ENCODE results near the gene UVRAG.

UVRAG gene

DNA sequence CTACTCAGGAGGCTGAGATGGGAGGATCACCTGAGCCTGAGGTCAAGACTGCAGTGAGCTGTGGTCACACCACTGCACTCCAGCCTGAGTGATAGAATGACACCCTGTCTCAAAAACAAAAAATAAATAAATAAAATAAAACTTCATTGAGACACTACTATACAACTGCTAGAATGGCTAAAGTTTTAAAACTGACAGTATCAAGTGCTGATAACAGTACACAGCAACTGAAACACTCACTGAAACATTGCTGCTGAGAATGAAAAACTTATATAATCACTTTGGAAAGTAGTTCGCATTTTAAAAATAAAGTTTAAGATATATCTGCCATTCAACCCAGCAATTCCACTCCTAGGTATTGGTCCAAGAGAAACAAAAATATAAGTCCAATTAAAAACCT lies 290.6 kb downstream of the UVRAG start:
- Histone ChIP-seq H3K4me1 (ENCODE audit: control insufficient read depth, low read depth, low read length) (no peaks in the 10 kb centered on the region), H3K79me1 (ENCODE audit: low read length) (no peaks in the 10 kb centered on the region), H3K18ac (ENCODE audit: low read length) (no peak overlapping the region), H3K9ac (ENCODE audit: low read length) (no peak overlapping the region), H3K4ac (ENCODE audit: low read depth, low read length) (no peak overlapping the region), H3K4me3 (ENCODE audit: low read length) (no peak overlapping the region), H2BK5ac (ENCODE audit: low read length) (no peak overlapping the region), H3K79me2 (ENCODE audit: control insufficient read depth, insufficient read depth, low read length) (no peaks in the 10 kb centered on the region), H3K23ac (ENCODE audit: low read length) (no peak overlapping the region), H4K8ac (ENCODE audit: low read depth, low read length) (no peak overlapping the region), H3K27me3 (ENCODE audit: insufficient read depth, low read length, poor library complexity) (no peaks in the 10 kb centered on the region), H2BK120ac (ENCODE audit: low read depth, low read length) (no peak overlapping the region), H3K27ac (ENCODE audit: low read depth, low read length) (no peak overlapping the region), H4K5ac (ENCODE audit: low read length) (no peak overlapping the region), H3K56ac (ENCODE audit: low read length) (no peak overlapping the region), H2AK5ac (ENCODE audit: low read length) (no peak overlapping the region), H3K36me3 (ENCODE audit: control insufficient read depth, insufficient read depth, low read length) (no peaks in the 10 kb centered on the region), H3K4me2 (ENCODE audit: low read length) (no peak overlapping the region), H2BK15ac (replicated peaks; ENCODE audit: low read depth) (no peak overlapping the region)
- no CpG with 5 or more reads among the region's 1 CpG for WGBS (ENCODE audit: extremely low coverage, insufficient coverage, low lambda C conversion rate)
- no peak for DNase-seq

DNA sequence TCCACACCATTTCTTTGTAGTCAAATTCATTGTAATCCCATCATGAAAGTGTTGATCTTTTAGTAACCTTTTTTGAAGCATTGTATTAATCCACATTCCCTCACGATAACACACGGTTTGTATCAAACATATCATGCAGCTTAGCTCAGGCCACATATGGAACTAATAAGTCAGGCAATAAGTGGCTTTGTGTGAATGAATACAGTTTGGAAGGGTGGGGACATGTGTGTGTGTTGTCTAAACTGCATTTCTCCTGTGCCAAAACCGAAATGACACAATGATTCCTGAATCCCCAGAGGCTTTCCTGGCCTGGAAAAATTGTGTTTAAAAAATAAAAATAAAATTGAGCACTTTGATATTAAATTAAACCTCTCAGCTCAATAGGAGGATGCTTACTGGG lies 293.0 kb downstream of the UVRAG start:
- Histone ChIP-seq H2BK5ac (ENCODE audit: low read length) (no peak overlapping the region), H3K9ac (ENCODE audit: low read length) (no peak overlapping the region), H2AK5ac (ENCODE audit: low read length) (no peak overlapping the region), H3K79me1 (ENCODE audit: low read length) (no peaks in the 10 kb centered on the region), H3K18ac (ENCODE audit: low read length) (no peak overlapping the region), H4K8ac (ENCODE audit: low read depth, low read length) (no peak overlapping the region), H4K5ac (ENCODE audit: low read length) (no peak overlapping the region), H3K4me1 (ENCODE audit: control insufficient read depth, low read depth, low read length) (peaks cover 1% of the 10 kb centered on the region), H3K4me3 (ENCODE audit: low read length) (no peak overlapping the region), H2BK15ac (replicated peaks; ENCODE audit: low read depth) (no peak overlapping the region), H3K4ac (ENCODE audit: low read depth, low read length) (no peak overlapping the region), H3K27ac (ENCODE audit: low read depth, low read length) (no peak overlapping the region), H3K4me2 (ENCODE audit: low read length) (no peak overlapping the region), H3K27me3 (ENCODE audit: insufficient read depth, low read length, poor library complexity) (no peaks in the 10 kb centered on the region), H2BK120ac (ENCODE audit: low read depth, low read length) (no peak overlapping the region), H3K79me2 (ENCODE audit: control insufficient read depth, insufficient read depth, low read length) (no peaks in the 10 kb centered on the region), H3K36me3 (ENCODE audit: control insufficient read depth, insufficient read depth, low read length) (no peaks in the 10 kb centered on the region), H3K56ac (ENCODE audit: low read length) (no peak overlapping the region), H3K23ac (ENCODE audit: low read length) (no peak overlapping the region)
- no peak for DNase-seq
- WGBS (ENCODE audit: extremely low coverage, insufficient coverage, low lambda C conversion rate) = no CpG with 5 or more reads among the region's 3 CpGs

GRCh38 chr11:76114238-76114637 lies 299.2 kb downstream of the UVRAG start:
- H3K23ac ChIP-seq (ENCODE audit: low read length) = no peak overlapping the region
- no peak overlapping the region for H3K27ac ChIP-seq (ENCODE audit: low read depth, low read length)
- H4K5ac ChIP-seq (ENCODE audit: low read length) = no peak overlapping the region
- H3K79me2 ChIP-seq (ENCODE audit: control insufficient read depth, insufficient read depth, low read length) = no peaks in the 10 kb centered on the region
- H3K4me1 ChIP-seq (ENCODE audit: control insufficient read depth, low read depth, low read length) = peaks cover 1% of the 10 kb centered on the region
- H2AK5ac ChIP-seq (ENCODE audit: low read length) = no peak overlapping the region
- H3K18ac ChIP-seq (ENCODE audit: low read length) = no peak overlapping the region
- no peak overlapping the region for H2BK15ac ChIP-seq (replicated peaks; ENCODE audit: low read depth)
- no peak overlapping the region for H4K8ac ChIP-seq (ENCODE audit: low read depth, low read length)
- no peak overlapping the region for H2BK5ac ChIP-seq (ENCODE audit: low read length)
- H3K4me3 ChIP-seq (ENCODE audit: low read length) = no peak overlapping the region
- H3K4me2 ChIP-seq (ENCODE audit: low read length) = no peak overlapping the region
- H3K56ac ChIP-seq (ENCODE audit: low read length) = no peak overlapping the region
- H3K36me3 ChIP-seq (ENCODE audit: control insufficient read depth, insufficient read depth, low read length) = no peaks in the 10 kb centered on the region
- no CpG with 5 or more reads among the region's 2 CpGs for WGBS (ENCODE audit: extremely low coverage, insufficient coverage, low lambda C conversion rate)
- H3K9ac ChIP-seq (ENCODE audit: low read length) = no peak overlapping the region
- H3K4ac ChIP-seq (ENCODE audit: low read depth, low read length) = no peak overlapping the region
- no peak for DNase-seq
- H3K79me1 ChIP-seq (ENCODE audit: low read length) = no peaks in the 10 kb centered on the region
- no peak overlapping the region for H2BK120ac ChIP-seq (ENCODE audit: low read depth, low read length)
- no peaks in the 10 kb centered on the region for H3K27me3 ChIP-seq (ENCODE audit: insufficient read depth, low read length, poor library complexity)

- no peak overlapping the region for H3K9ac ChIP-seq (ENCODE audit: low read length)
- no peak overlapping the region for H3K4ac ChIP-seq (ENCODE audit: low read depth, low read length)
- no peaks in the 10 kb centered on the region for H3K79me2 ChIP-seq (ENCODE audit: control insufficient read depth, insufficient read depth, low read length)
- H4K5ac ChIP-seq (ENCODE audit: low read length) = no peak overlapping the region
- H3K4me3 ChIP-seq (ENCODE audit: low read length) = no peak overlapping the region
- H3K56ac ChIP-seq (ENCODE audit: low read length) = no peak overlapping the region
- H3K27ac ChIP-seq (ENCODE audit: low read depth, low read length) = no peak overlapping the region
- H3K23ac ChIP-seq (ENCODE audit: low read length) = no peak overlapping the region
- no peak overlapping the region for H4K8ac ChIP-seq (ENCODE audit: low read depth, low read length)
- H2BK5ac ChIP-seq (ENCODE audit: low read length) = no peak overlapping the region
- peaks cover 1% of the 10 kb centered on the region for H3K4me1 ChIP-seq (ENCODE audit: control insufficient read depth, low read depth, low read length)
- H2AK5ac ChIP-seq (ENCODE audit: low read length) = no peak overlapping the region
- no peak overlapping the region for H2BK120ac ChIP-seq (ENCODE audit: low read depth, low read length)
- H3K18ac ChIP-seq (ENCODE audit: low read length) = no peak overlapping the region
- no CpG with 5 or more reads among the region's 3 CpGs for WGBS (ENCODE audit: extremely low coverage, insufficient coverage, low lambda C conversion rate)
- H3K27me3 ChIP-seq (ENCODE audit: insufficient read depth, low read length, poor library complexity) = no peaks in the 10 kb centered on the region
- no peak overlapping the region for H3K4me2 ChIP-seq (ENCODE audit: low read length)
- no peak for DNase-seq
- no peak overlapping the region for H2BK15ac ChIP-seq (replicated peaks; ENCODE audit: low read depth)
- no peaks in the 10 kb centered on the region for H3K36me3 ChIP-seq (ENCODE audit: control insufficient read depth, insufficient read depth, low read length)
- H3K79me1 ChIP-seq (ENCODE audit: low read length) = no peaks in the 10 kb centered on the region
Measured at GRCh38 chr11:76115555-76115954, 300.5 kb downstream of the UVRAG start.

DNA sequence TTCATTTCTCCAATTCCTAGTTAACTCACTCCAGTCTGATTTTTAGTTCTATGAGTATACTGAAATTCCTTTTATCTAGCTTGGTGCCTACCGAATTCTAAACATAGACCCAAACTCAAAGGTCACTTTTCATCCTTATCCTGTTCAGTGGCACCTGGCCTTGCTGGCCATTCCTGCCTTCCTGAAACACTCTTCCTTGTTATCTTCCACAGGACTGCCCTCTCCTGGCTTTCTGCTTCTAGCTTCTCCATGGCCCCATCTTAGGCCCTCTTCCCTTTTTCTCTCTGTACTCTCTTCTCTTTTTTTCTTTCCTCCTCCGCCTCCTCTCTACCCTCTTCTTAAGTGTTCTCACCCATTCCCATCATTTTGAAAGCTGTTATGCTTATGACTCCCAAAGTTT lies 304.0 kb downstream of the UVRAG start:
- no peak overlapping the region for H3K4ac ChIP-seq (ENCODE audit: low read depth, low read length)
- H4K8ac ChIP-seq (ENCODE audit: low read depth, low read length) = no peak overlapping the region
- no peaks in the 10 kb centered on the region for H3K79me1 ChIP-seq (ENCODE audit: low read length)
- DNase-seq = no peak
- no peak overlapping the region for H3K18ac ChIP-seq (ENCODE audit: low read length)
- H3K36me3 ChIP-seq (ENCODE audit: control insufficient read depth, insufficient read depth, low read length) = no peaks in the 10 kb centered on the region
- H3K79me2 ChIP-seq (ENCODE audit: control insufficient read depth, insufficient read depth, low read length) = no peaks in the 10 kb centered on the region
- no peak overlapping the region for H4K5ac ChIP-seq (ENCODE audit: low read length)
- no peak overlapping the region for H2AK5ac ChIP-seq (ENCODE audit: low read length)
- no peak overlapping the region for H3K4me2 ChIP-seq (ENCODE audit: low read length)
- no peak overlapping the region for H2BK120ac ChIP-seq (ENCODE audit: low read depth, low read length)
- no CpG with 5 or more reads among the region's 2 CpGs for WGBS (ENCODE audit: extremely low coverage, insufficient coverage, low lambda C conversion rate)
- H3K27me3 ChIP-seq (ENCODE audit: insufficient read depth, low read length, poor library complexity) = no peaks in the 10 kb centered on the region
- H3K23ac ChIP-seq (ENCODE audit: low read length) = no peak overlapping the region
- H3K4me3 ChIP-seq (ENCODE audit: low read length) = no peak overlapping the region
- no peak overlapping the region for H2BK5ac ChIP-seq (ENCODE audit: low read length)
- no peaks in the 10 kb centered on the region for H3K4me1 ChIP-seq (ENCODE audit: control insufficient read depth, low read depth, low read length)
- no peak overlapping the region for H3K56ac ChIP-seq (ENCODE audit: low read length)
- no peak overlapping the region for H2BK15ac ChIP-seq (replicated peaks; ENCODE audit: low read depth)
- no peak overlapping the region for H3K27ac ChIP-seq (ENCODE audit: low read depth, low read length)
- no peak overlapping the region for H3K9ac ChIP-seq (ENCODE audit: low read length)

- Histone ChIP-seq H3K79me2 (ENCODE audit: control insufficient read depth, insufficient read depth, low read length) (no peaks in the 10 kb centered on the region), H2BK120ac (ENCODE audit: low read depth, low read length) (no peak overlapping the region), H3K4me2 (ENCODE audit: low read length) (no peak overlapping the region), H3K4me1 (ENCODE audit: control insufficient read depth, low read depth, low read length) (no peaks in the 10 kb centered on the region), H4K5ac (ENCODE audit: low read length) (no peak overlapping the region), H3K36me3 (ENCODE audit: control insufficient read depth, insufficient read depth, low read length) (no peaks in the 10 kb centered on the region), H3K9ac (ENCODE audit: low read length) (no peak overlapping the region), H3K27ac (ENCODE audit: low read depth, low read length) (no peak overlapping the region), H3K27me3 (ENCODE audit: insufficient read depth, low read length, poor library complexity) (no peaks in the 10 kb centered on the region), H3K23ac (ENCODE audit: low read length) (no peak overlapping the region), H3K56ac (ENCODE audit: low read length) (no peak overlapping the region), H2BK5ac (ENCODE audit: low read length) (no peak overlapping the region), H2AK5ac (ENCODE audit: low read length) (no peak overlapping the region), H3K79me1 (ENCODE audit: low read length) (no peaks in the 10 kb centered on the region), H3K4me3 (ENCODE audit: low read length) (no peak overlapping the region), H3K4ac (ENCODE audit: low read depth, low read length) (no peak overlapping the region), H2BK15ac (replicated peaks; ENCODE audit: low read depth) (no peak overlapping the region), H3K18ac (ENCODE audit: low read length) (no peak overlapping the region), H4K8ac (ENCODE audit: low read depth, low read length) (no peak overlapping the region)
- no CpG with 5 or more reads among the region's 4 CpGs for WGBS (ENCODE audit: extremely low coverage, insufficient coverage, low lambda C conversion rate)
- DNase-seq = no peak
Measured at GRCh38 chr11:76119779-76120178, 304.8 kb downstream of the UVRAG start.
